H1 (cell line): ENCODE data around the gene ODC1. TPM values are rescaled to one million over a fixed set of nuclear protein-coding genes. Genes with fewer than 3 reads are reported as not detected.

Experiments used
- CTCF ChIA-PET: fragments of 300-600 bp; sonication (Branson Sonifier 250); formaldehyde crosslinking; loops from one replicate; lab custom pipeline; 2021; ENCODE audit not compliant: partially characterized antibody; lab: Charles Lee
- POLR2A ChIA-PET: fragments of 300-600 bp; sonication (Branson Sonifier 250); formaldehyde crosslinking; loops from one replicate; lab custom pipeline; 2021; ENCODE audit warnings: inconsistent platforms; ENCODE audit not compliant: partially characterized antibody; lab: Charles Lee
- DNase-seq, 2 experiments: peaks; one replicate each; pipeline versions ENCODE4 v3.0.0 to v3.0.0-alpha.2; 2010 to 2022; ENCODE audit warnings: low spot score in 2 of 2, low read depth in 1 of 2, mixed read lengths in 1 of 2
- FAIRE-seq: peaks from 2 replicates; lab custom pipeline; 2011; peaks lifted over from hg19 to GRCh38; lab: Jason Lieb, UNC
- H2AFZ ChIP-seq: 2 replicates; pipeline ENCODE4 v1.8.1; 2012; ENCODE audit warnings: low read length, inconsistent platforms
- H2AK5ac ChIP-seq: 2 replicates; pipeline ENCODE4 v1.6.1; 2013; ENCODE audit warnings: low read depth, low read length
- H2BK120ac ChIP-seq: replicated peaks from 2 replicates; pipeline ENCODE3; 2013; ENCODE audit warnings: low read depth, low read length, inconsistent platforms
- H2BK12ac ChIP-seq: 2 replicates; pipeline ENCODE4 v1.6.1; 2013; ENCODE audit warnings: low read depth, low read length
- H2BK15ac ChIP-seq: 2 replicates; pipeline ENCODE4 v1.6.1; 2013; ENCODE audit warnings: low read length
- H2BK20ac ChIP-seq: 2 replicates; pipeline ENCODE4 v1.6.1; 2013; ENCODE audit warnings: low read length
- H2BK5ac ChIP-seq: 2 replicates; pipeline ENCODE4 v1.6.1; 2013; ENCODE audit warnings: low read depth, low read length
- H3K14ac ChIP-seq: 2 replicates; pipeline ENCODE4 v1.6.1; 2013; ENCODE audit warnings: inconsistent platforms; ENCODE audit not compliant: insufficient read length
- H3K18ac ChIP-seq: 2 replicates; pipeline ENCODE4 v1.6.1; 2013; ENCODE audit warnings: low read length; ENCODE audit errors: extremely low read depth
- H3K23ac ChIP-seq: 2 replicates; pipeline ENCODE4 v1.6.1; 2013; ENCODE audit warnings: inconsistent platforms; ENCODE audit not compliant: insufficient read length
- H3K23me2 ChIP-seq: 2 replicates; pipeline ENCODE4 v1.6.1; 2013; ENCODE audit warnings: low read depth, low read length
- H3K27ac ChIP-seq: 2 replicates; pipeline ENCODE4 v1.6.1; 2011; ENCODE audit warnings: low read depth, low read length, inconsistent platforms
- H3K27me3 ChIP-seq, 4 experiments: replicated peaks in 1 of 4; 1 replicate in 1 of 4; 2 replicates in 3 of 4; pipeline versions ENCODE4 v1.6.1 to v1.8.1; 2011 to 2013; ENCODE audit warnings: low read length in 3 of 4, mild to moderate bottlenecking in 3 of 4, inconsistent platforms in 2 of 4, mixed read lengths in 2 of 4, moderate library complexity in 1 of 4; ENCODE audit not compliant: control insufficient read depth in 3 of 4, insufficient read depth in 3 of 4; ENCODE audit errors: extremely low read depth in 1 of 4
- H3K36me3 ChIP-seq, 4 experiments: 2 replicates each; pipeline versions ENCODE4 v1.6.1 to v1.8.1; 2011 to 2013; ENCODE audit warnings: mild to moderate bottlenecking in 4 of 4, low read length in 3 of 4, moderate library complexity in 2 of 4, control low read depth in 1 of 4, inconsistent platforms in 1 of 4; ENCODE audit not compliant: insufficient read depth in 4 of 4, control insufficient read depth in 2 of 4
- H3K4ac ChIP-seq: replicated peaks from 2 replicates; pipeline ENCODE3; 2013; ENCODE audit warnings: low read length, low read depth, mixed read lengths, inconsistent platforms; ENCODE audit not compliant: insufficient read length
- H3K4me1 ChIP-seq, 4 experiments: replicated peaks in 1 of 4; 1 replicate in 1 of 4; 2 replicates in 3 of 4; pipeline versions ENCODE4 v1.6.1 to v1.8.1; 2011 to 2013; ENCODE audit warnings: low read length in 3 of 4, inconsistent platforms in 2 of 4, mixed read lengths in 1 of 4; ENCODE audit not compliant: insufficient read depth in 4 of 4, control insufficient read depth in 3 of 4
- H3K4me2 ChIP-seq, 2 experiments: 2 replicates each; pipeline versions ENCODE4 v1.6.1 to v1.8.1; 2011 to 2013; ENCODE audit warnings: low read depth in 2 of 2, low read length in 2 of 2, control low read depth in 1 of 2, inconsistent platforms in 1 of 2, mild to moderate bottlenecking in 1 of 2; ENCODE audit not compliant: insufficient read depth in 1 of 2
- H3K4me3 ChIP-seq, 4 experiments: fragments of 200-600, 300-600 bp in 1 of 4; sonication (generic), shearing (Covaris generic), sonication (Bioruptor Twin) in 1 of 4; 2 replicates each; pipeline versions ENCODE4 v1.5.1 to v1.8.1; 2011 to 2016; ENCODE audit warnings: low read length in 4 of 4, low read depth in 3 of 4, control low read depth in 2 of 4, inconsistent platforms in 2 of 4, mild to moderate bottlenecking in 2 of 4, mixed read lengths in 1 of 4, moderate library complexity in 1 of 4; ENCODE audit not compliant: insufficient read depth in 2 of 4; ENCODE audit errors: extremely low read depth in 1 of 4
- H3K56ac ChIP-seq: replicated peaks from 2 replicates; pipeline ENCODE3; 2013; ENCODE audit warnings: low read depth, mild to moderate bottlenecking, mixed read lengths, low read length, inconsistent platforms; ENCODE audit not compliant: insufficient read length
- H3K79me1 ChIP-seq: 2 replicates; pipeline ENCODE4 v1.6.1; 2013; ENCODE audit warnings: low read depth, low read length, control low read depth
- H3K79me2 ChIP-seq, 2 experiments: 2 replicates each; pipeline versions ENCODE4 v1.6.1 to v1.8.1; 2012 to 2013; ENCODE audit warnings: low read length in 2 of 2, mild to moderate bottlenecking in 2 of 2, inconsistent platforms in 1 of 2; ENCODE audit not compliant: insufficient read depth in 2 of 2, control insufficient read depth in 1 of 2
- H3K9ac ChIP-seq, 4 experiments: replicated peaks in 1 of 4; 1 replicate in 1 of 4; 2 replicates in 3 of 4; pipeline versions ENCODE4 v1.6.1 to v1.8.1; 2011 to 2013; ENCODE audit warnings: low read depth in 3 of 4, low read length in 3 of 4, control low read depth in 2 of 4, mild to moderate bottlenecking in 2 of 4, moderate library complexity in 2 of 4, inconsistent platforms in 1 of 4; ENCODE audit errors: extremely low read depth in 1 of 4
- H3K9me3 ChIP-seq, 2 experiments: 2 replicates each; pipeline versions ENCODE4 v1.6.1 to v1.8.1; 2012 to 2013; ENCODE audit warnings: mild to moderate bottlenecking in 2 of 2, moderate library complexity in 2 of 2, control low read depth in 1 of 2, inconsistent platforms in 1 of 2, low read depth in 1 of 2, low read length in 1 of 2, mixed read lengths in 1 of 2; ENCODE audit not compliant: insufficient read depth in 2 of 2
- H4K20me1 ChIP-seq, 2 experiments: replicated peaks in 1 of 2; 2 replicates each; pipeline versions ENCODE3 to v1.8.1; 2011 to 2013; ENCODE audit warnings: inconsistent platforms in 2 of 2, low read length in 2 of 2, mild to moderate bottlenecking in 1 of 2; ENCODE audit not compliant: insufficient read depth in 2 of 2, control insufficient read depth in 1 of 2
- H4K5ac ChIP-seq: 2 replicates; pipeline ENCODE4 v1.6.1; 2013; ENCODE audit warnings: low read length, low read depth, mixed read lengths, inconsistent platforms; ENCODE audit not compliant: insufficient read length
- H4K8ac ChIP-seq: 2 replicates; pipeline ENCODE4 v1.8.0; 2013; ENCODE audit warnings: mild to moderate bottlenecking, moderate library complexity, low read length, inconsistent platforms; ENCODE audit not compliant: insufficient read depth; ENCODE audit errors: extremely low read depth
- H4K91ac ChIP-seq: replicated peaks from 2 replicates; pipeline ENCODE3; 2013; ENCODE audit warnings: low read length, mixed read lengths, inconsistent platforms; ENCODE audit not compliant: insufficient read length
- BCL11A ChIP-seq, 2 experiments: IDR thresholded peaks; one replicate each; pipeline ENCODE4 v1.6.1; 2011; ENCODE audit warnings: low read depth in 2 of 2, low read length in 2 of 2, mild to moderate bottlenecking in 2 of 2
- BRCA1 ChIP-seq: IDR thresholded peaks from 2 replicates; pipeline ENCODE4 v1.6.1; 2012; ENCODE audit warnings: low read depth, low read length, improper control_type of control experiment
- CBX8 ChIP-seq: fragments of 300-800, 300-1000 bp; sonication (generic); IDR thresholded peaks from 2 replicates; pipeline ENCODE4 v1.7.1; 2016; ENCODE audit warnings: low read depth, low read length, borderline replicate concordance
- CHD2 ChIP-seq: IDR thresholded peaks from 2 replicates; pipeline ENCODE4 v1.6.1; 2012; ENCODE audit warnings: low read length, improper control_type of control experiment
- GTF2F1 ChIP-seq: IDR thresholded peaks from 2 replicates; pipeline ENCODE4 v1.6.1; 2012; ENCODE audit warnings: low read depth, low read length, improper control_type of control experiment, borderline replicate concordance
- HDAC2 ChIP-seq, 2 experiments: fragments of 300-600 bp in 1 of 2; sonication (generic) in 1 of 2; IDR thresholded peaks; 2 replicates each; pipeline ENCODE4 v1.6.1; 2011 to 2012; ENCODE audit warnings: low read depth in 2 of 2, low read length in 2 of 2, mild to moderate bottlenecking in 2 of 2, moderate library complexity in 2 of 2, borderline replicate concordance in 1 of 2, inconsistent platforms in 1 of 2
- JUN ChIP-seq: IDR thresholded peaks from 2 replicates; pipeline ENCODE4 v1.6.1; 2011; ENCODE audit warnings: low read depth, mild to moderate bottlenecking, improper control_type of control experiment, low read length
- JUND ChIP-seq: IDR thresholded peaks from 2 replicates; pipeline ENCODE4 v1.6.1; 2011; ENCODE audit warnings: mild to moderate bottlenecking, improper control_type of control experiment, low read length
- RAD21 ChIP-seq, 2 experiments: IDR thresholded peaks in 1 of 2; conservative IDR thresholded peaks in 1 of 2; 2 replicates each; pipeline ENCODE4 v1.6.1; 2011; ENCODE audit warnings: low read depth in 2 of 2, low read length in 2 of 2, improper control_type of control experiment in 1 of 2, inconsistent platforms in 1 of 2, mild to moderate bottlenecking in 1 of 2, moderate library complexity in 1 of 2
- WGBS, 2 experiments: shearing (Covaris generic) in 1 of 2; methylation state at CpG; one replicate each; pipeline versions ENCODE4 v1.1.6 to v1.1.7; 2013 to 2015; ENCODE audit warnings: low lambda C conversion rate in 2 of 2, mixed read lengths in 2 of 2, inconsistent platforms in 1 of 2, low coverage in 1 of 2, missing lambda C conversion rate in 1 of 2; ENCODE audit not compliant: insufficient replicate concordance in 2 of 2, insufficient coverage in 1 of 2, insufficient read length in 1 of 2; ENCODE audit errors: extremely low coverage in 1 of 2, missing lambda C conversion rate in 1 of 2; 5-methylcytosine and 5-hydroxymethylcytosine counted together
- polyA plus RNA-seq, 7 experiments: library from polyadenylated mRNA; depleted of rRNA in 3 of 7; stranded (reverse) in 5 of 7; unstranded in 2 of 7; fragments of >200 nt in 5 of 7; fragments of 200-250 nt in 2 of 7; gene quantifications; 1 replicate in 5 of 7; 2 replicates in 1 of 7; 4 replicates in 1 of 7; pipeline versions ENCODE4 v1.2.1 to v1.2.3, GENCODE V29; 2011 to 2013; ENCODE audit warnings: missing spikeins in 2 of 7, mixed read lengths in 2 of 7
- total RNA-seq: library from RNA; stranded (reverse); fragmentation: NEBNext Ultra II Directional; extraction: Animal tissue kit (Norgen Biotek cat#: 25700); gene quantifications from 2 replicates; pipeline ENCODE4 v1.2.1, GENCODE V29; 2021
- TF ChIP-seq, protein P1 (sequence below): IDR thresholded peaks from 2 replicates; pipeline ENCODE4 v1.6.1; 2012; ENCODE audit warnings: inconsistent platforms

ODC1 gene
- total and polyA plus RNA-seq, 2 of the 8 experiments (the other 6 are each of a cell fraction or from before 2014, with no cell fraction given), result 57.2 to 76.7 TPM

DNA sequence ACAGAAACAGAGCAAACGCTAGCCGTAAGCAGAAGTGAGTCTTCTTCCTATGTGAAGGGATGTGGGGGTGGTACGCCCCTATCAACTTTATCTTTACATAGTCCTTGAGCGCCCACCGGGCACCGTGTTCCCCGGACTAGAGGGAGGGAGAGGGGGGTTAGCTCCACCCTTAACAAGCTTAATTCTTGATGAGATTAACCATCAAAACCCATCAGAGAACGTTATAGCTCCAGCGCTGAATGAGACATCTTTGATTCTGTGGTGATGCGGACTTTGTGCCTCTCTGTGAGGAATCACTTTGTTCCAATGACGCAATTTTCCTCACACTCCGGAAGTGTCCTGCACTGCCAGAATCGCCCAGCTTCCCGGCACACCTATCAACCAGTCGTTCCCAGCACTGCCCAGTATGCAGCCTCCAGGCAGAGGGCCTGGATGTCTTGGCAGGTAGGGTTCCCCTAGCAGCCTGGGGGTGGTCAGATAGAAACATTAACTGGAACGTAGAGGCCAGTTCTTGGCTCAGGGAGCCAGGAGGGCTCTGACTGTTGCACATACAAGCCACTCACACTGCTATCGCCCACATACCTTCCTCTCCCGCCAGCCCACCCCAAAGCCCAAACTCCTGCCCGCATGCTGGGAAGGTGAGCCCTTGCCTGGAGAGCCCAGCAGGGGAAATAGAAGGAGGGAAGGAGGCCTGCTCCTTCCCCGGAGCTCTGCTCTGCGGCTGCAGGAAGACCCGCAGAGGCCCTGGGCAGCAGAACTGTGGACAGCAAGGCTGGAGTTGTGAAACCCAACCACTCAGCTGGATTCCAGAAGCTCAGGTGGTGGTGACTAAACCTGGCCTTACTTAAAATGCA lies 1.9 kb upstream of the ODC1 start:
- Histone ChIP-seq H3K56ac (no peak overlapping the region), H3K79me2 (peaks cover 0 to 22% of the 10 kb centered on the region in 2 experiments; a peak in 2 of 4 replicates)
- no peak for TF ChIP-seq CHD2
- TF ChIP-seq, protein P1, sequence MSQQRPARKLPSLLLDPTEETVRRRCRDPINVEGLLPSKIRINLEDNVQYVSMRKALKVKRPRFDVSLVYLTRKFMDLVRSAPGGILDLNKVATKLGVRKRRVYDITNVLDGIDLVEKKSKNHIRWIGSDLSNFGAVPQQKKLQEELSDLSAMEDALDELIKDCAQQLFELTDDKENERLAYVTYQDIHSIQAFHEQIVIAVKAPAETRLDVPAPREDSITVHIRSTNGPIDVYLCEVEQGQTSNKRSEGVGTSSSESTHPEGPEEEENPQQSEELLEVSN, result no peak
- no peak for TF ChIP-seq JUN
- TF ChIP-seq BRCA1, result no peak
- TF ChIP-seq JUND, result no peak
- TF ChIP-seq BCL11A (IDR thresholded peaks at IDR 0.05; ENCODE audit: low read depth in 2 of 2, low read length in 2 of 2), result no peak
- TF ChIP-seq RAD21 (IDR thresholded peaks at IDR 0.05 in 1 of 2, conservative IDR thresholded peaks at IDR 0.05 in 1 of 2; ENCODE audit: low read depth in 2 of 2, low read length in 2 of 2), result no peak
- no peak for TF ChIP-seq GTF2F1
- no peak for TF ChIP-seq HDAC2 (IDR thresholded peaks at IDR 0.05; ENCODE audit: borderline replicate concordance in 1 of 2, low read depth in 2 of 2, low read length in 2 of 2)
- no peak for TF ChIP-seq CBX8

More for the DNA sequence above, 1.9 kb upstream of the ODC1 start:
- Histone ChIP-seq H3K14ac (no peak overlapping the region), H3K79me1 (no peaks in the 10 kb centered on the region), H3K4me3 (peak overlapping the region in 1 of 4 experiments; percentile 76; a peak in 1 of 8 replicates), H2AK5ac (no peak overlapping the region), H4K91ac (no peak overlapping the region), H2BK5ac (no peak overlapping the region), H3K4me1 (peaks cover 2 to 10% (median 4%) of the 10 kb centered on the region in 4 experiments; a peak in 6 of 7 replicates), H3K27ac (no peak overlapping the region), H2BK120ac (no peak overlapping the region), H2BK15ac (no peak overlapping the region), H3K9me3 (no peaks in the 10 kb centered on the region), H3K23ac (no peak overlapping the region), H2BK12ac (0 out of 2 replicates have a peak overlapping the region, but pooled peaks have one; percentile 39), H3K4me2 (peak overlapping the region; percentile 90 to 97; a peak in 2 of 4 replicates), H4K20me1 (no peaks in the 10 kb centered on the region), H2AFZ (no peak overlapping the region), H4K5ac (no peak overlapping the region), H3K4ac (no peak overlapping the region), H3K9ac (no peak overlapping the region), H3K36me3 (no peaks in the 10 kb centered on the region), H2BK20ac (no peak overlapping the region), H4K8ac (no peak overlapping the region), H3K18ac (peak overlapping the region; percentile 75; the same call in 1 of the 2 replicates), H3K23me2 (peaks cover 4% of the 10 kb centered on the region; the same call in 1 of the 2 replicates), H3K27me3 (peaks cover 0 to 28% (median 12%) of the 10 kb centered on the region in 4 experiments; a peak in 5 of 7 replicates)
- POLR2A ChIA-PET, result interaction anchor here (0.7 kb wide), 2 partner anchors 312 to 383 kb away, joined by 3 to 6 read pairs; no protein-coding TSS in a partner anchor
- 84% methylated on average over 22 of the region's 22 CpGs; no CpG with 5 or more reads in 1 of the 2 experiments for WGBS, 2 experiments
- CTCF ChIA-PET, result interaction anchor here (0.7 to 2.0 kb wide), 8 partner anchors 11 to 213 kb away, joined by 3 to 7 read pairs (median 3); no protein-coding TSS in a partner anchor
- FAIRE-seq (no peak), DNase-seq (no peak)
